ENCODE data around the gene HERC6.

The HERC6 gene

DNA sequence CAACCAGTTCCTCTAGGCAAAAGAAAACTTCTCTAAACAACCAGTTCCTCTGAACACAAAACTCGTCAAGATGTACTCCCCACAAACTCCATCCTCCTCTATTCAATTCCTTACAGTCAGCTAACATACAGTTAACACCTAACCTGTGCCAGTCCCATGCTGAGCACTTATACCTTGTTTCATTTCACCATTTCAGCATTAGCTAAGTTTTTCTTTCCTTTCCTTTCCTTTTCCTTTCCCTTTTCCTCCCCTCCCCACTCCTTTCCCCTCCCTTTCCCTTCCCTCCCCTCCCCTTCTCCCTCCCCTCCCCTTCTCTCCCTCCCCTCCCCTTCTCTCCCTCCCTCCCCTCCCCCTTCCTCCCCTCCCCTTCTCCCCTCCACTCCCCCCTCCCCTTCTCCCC, 13.1 kb downstream of the HERC6 start:
- Histone ChIP-seq H3K36me3 (ENCODE audit: insufficient read depth, low read length) (no peaks in the 10 kb centered on the region), H3K9ac (ENCODE audit: low read depth, low read length) (no peak overlapping the region), H3K9me3 (ENCODE audit: insufficient read depth, low read depth, low read length) (0 out of 2 replicates have a peak, but pooled peaks cover 2% of the 10 kb centered on the region), H3K27ac (ENCODE audit: low read depth, low read length) (no peak overlapping the region), H3K4me1 (ENCODE audit: insufficient read depth, low read length) (no peaks in the 10 kb centered on the region), H3K27me3 (ENCODE audit: insufficient read depth, low read length) (no peaks in the 10 kb centered on the region), H3K4me3 (ENCODE audit: low read length) (no peak overlapping the region)
- WGBS: 87% methylated on average over 1 of the region's 1 CpG

DNA sequence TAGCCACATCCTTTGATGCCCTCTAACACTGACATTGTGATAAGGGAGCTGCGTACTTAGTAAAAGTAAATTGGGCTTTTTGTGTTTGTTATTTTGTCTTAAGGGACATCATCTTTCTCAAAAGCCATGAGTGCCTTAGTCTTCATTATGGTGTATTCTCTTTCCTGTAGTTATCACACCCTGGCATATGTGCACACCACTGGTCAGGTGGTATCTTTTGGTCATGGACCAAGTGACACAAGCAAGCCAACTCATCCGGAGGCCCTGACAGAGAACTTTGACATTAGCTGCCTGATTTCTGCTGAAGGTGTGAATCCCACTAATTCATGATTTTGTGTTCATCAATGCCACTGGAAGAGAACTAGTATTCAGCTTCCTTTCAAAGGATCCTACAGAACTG, 18.0 kb downstream of the HERC6 start:
- H3K9me3 ChIP-seq (ENCODE audit: insufficient read depth, low read depth, low read length): 0 out of 2 replicates have a peak, but pooled peaks cover 2% of the 10 kb centered on the region
- H3K4me3 ChIP-seq (ENCODE audit: low read length): no peak overlapping the region
- WGBS: 94% methylated on average over 2 of the region's 2 CpGs
- H3K4me1 ChIP-seq (ENCODE audit: insufficient read depth, low read length): no peaks in the 10 kb centered on the region
- no peak overlapping the region for H3K9ac ChIP-seq (ENCODE audit: low read depth, low read length)
- no peaks in the 10 kb centered on the region for H3K27me3 ChIP-seq (ENCODE audit: insufficient read depth, low read length)
- no peaks in the 10 kb centered on the region for H3K36me3 ChIP-seq (ENCODE audit: insufficient read depth, low read length)
- no peak overlapping the region for H3K27ac ChIP-seq (ENCODE audit: low read depth, low read length)

GRCh38 chr4:88398381-88398780, 19.7 kb downstream of the HERC6 start:
- Histone ChIP-seq H3K27ac (ENCODE audit: low read depth, low read length) (no peak overlapping the region), H3K36me3 (ENCODE audit: insufficient read depth, low read length) (no peaks in the 10 kb centered on the region), H3K4me1 (ENCODE audit: insufficient read depth, low read length) (no peaks in the 10 kb centered on the region), H3K27me3 (ENCODE audit: insufficient read depth, low read length) (no peaks in the 10 kb centered on the region), H3K4me3 (ENCODE audit: low read length) (no peak overlapping the region), H3K9me3 (ENCODE audit: insufficient read depth, low read depth, low read length) (0 out of 2 replicates have a peak, but pooled peaks cover 2% of the 10 kb centered on the region), H3K9ac (ENCODE audit: low read depth, low read length) (no peak overlapping the region)
- WGBS: 100% methylated on average over 1 of the region's 2 CpGs

- no CpG with 5 or more reads among the region's 2 CpGs for WGBS
- no peak overlapping the region for H3K9ac ChIP-seq (ENCODE audit: low read depth, low read length)
- H3K27ac ChIP-seq (ENCODE audit: low read depth, low read length): no peak overlapping the region
- no peak overlapping the region for H3K4me3 ChIP-seq (ENCODE audit: low read length)
- H3K4me1 ChIP-seq (ENCODE audit: insufficient read depth, low read length): no peaks in the 10 kb centered on the region
- no peaks in the 10 kb centered on the region for H3K9me3 ChIP-seq (ENCODE audit: insufficient read depth, low read depth, low read length)
- no peaks in the 10 kb centered on the region for H3K36me3 ChIP-seq (ENCODE audit: insufficient read depth, low read length)
- H3K27me3 ChIP-seq (ENCODE audit: insufficient read depth, low read length): no peaks in the 10 kb centered on the region
Observed at GRCh38 chr4:88409206-88409605, 30.6 kb downstream of the HERC6 start.

DNA sequence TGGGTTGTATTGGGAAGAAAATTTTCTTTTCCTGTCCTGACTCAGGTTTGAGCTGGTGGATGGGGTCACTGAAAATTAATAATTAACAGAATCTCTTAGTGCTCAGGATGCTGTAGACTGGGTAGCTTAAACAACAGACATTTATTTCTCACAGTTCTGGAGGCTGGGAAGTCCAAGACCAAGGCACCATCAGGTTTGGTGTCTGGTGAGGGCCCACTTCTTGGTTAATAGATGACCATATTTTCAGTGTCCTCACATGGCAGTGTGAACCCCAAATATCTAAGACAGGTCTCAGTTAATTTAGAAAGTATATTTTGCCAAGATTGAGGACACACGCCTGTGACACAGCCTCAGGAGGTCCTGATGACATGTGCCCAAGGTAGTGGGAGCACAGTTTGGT, 31.1 kb downstream of the HERC6 start:
- Histone ChIP-seq H3K9me3 (ENCODE audit: insufficient read depth, low read depth, low read length) (no peaks in the 10 kb centered on the region), H3K4me1 (ENCODE audit: insufficient read depth, low read length) (no peaks in the 10 kb centered on the region), H3K4me3 (ENCODE audit: low read length) (no peak overlapping the region), H3K27ac (ENCODE audit: low read depth, low read length) (no peak overlapping the region), H3K9ac (ENCODE audit: low read depth, low read length) (no peak overlapping the region), H3K36me3 (ENCODE audit: insufficient read depth, low read length) (no peaks in the 10 kb centered on the region), H3K27me3 (ENCODE audit: insufficient read depth, low read length) (no peaks in the 10 kb centered on the region)
- 100% methylated on average over 1 of the region's 1 CpG for WGBS

- Histone ChIP-seq H3K9ac (ENCODE audit: low read depth, low read length) (no peak overlapping the region), H3K4me3 (ENCODE audit: low read length) (no peak overlapping the region), H3K27ac (ENCODE audit: low read depth, low read length) (no peak overlapping the region), H3K27me3 (ENCODE audit: insufficient read depth, low read length) (no peaks in the 10 kb centered on the region), H3K4me1 (ENCODE audit: insufficient read depth, low read length) (no peaks in the 10 kb centered on the region), H3K9me3 (ENCODE audit: insufficient read depth, low read depth, low read length) (no peaks in the 10 kb centered on the region), H3K36me3 (ENCODE audit: insufficient read depth, low read length) (no peaks in the 10 kb centered on the region)
- WGBS: 98% methylated on average over 3 of the region's 3 CpGs
Observed at GRCh38 chr4:88411491-88412096, 32.9 kb downstream of the HERC6 start.

DNA sequence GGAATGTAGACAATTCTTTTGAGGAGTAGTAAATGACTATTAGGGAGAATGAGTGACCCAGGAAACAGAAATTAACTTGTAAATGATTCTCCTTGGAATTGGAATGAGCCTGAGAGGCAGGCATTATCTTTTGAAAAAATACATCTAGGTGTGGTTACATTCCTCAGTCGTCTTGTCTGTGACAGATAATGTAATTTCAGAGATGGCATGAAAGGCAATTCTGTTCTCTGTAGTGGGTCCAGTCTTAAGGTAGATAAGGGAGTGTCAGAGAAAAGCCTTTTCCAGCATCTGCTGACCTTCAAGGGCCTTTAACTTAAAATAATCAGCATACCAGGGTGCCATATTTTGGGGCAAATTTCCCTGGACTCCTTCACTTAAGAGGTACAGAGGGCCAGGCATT, 35.1 kb downstream of the HERC6 start:
- Histone ChIP-seq H3K4me3 (ENCODE audit: low read length) (no peak overlapping the region), H3K36me3 (ENCODE audit: insufficient read depth, low read length) (no peaks in the 10 kb centered on the region), H3K27ac (ENCODE audit: low read depth, low read length) (no peak overlapping the region), H3K27me3 (ENCODE audit: insufficient read depth, low read length) (no peaks in the 10 kb centered on the region), H3K9me3 (ENCODE audit: insufficient read depth, low read depth, low read length) (no peaks in the 10 kb centered on the region), H3K4me1 (ENCODE audit: insufficient read depth, low read length) (no peaks in the 10 kb centered on the region), H3K9ac (ENCODE audit: low read depth, low read length) (no peak overlapping the region)
- 59% methylated on average over 1 of the region's 1 CpG for WGBS

DNA sequence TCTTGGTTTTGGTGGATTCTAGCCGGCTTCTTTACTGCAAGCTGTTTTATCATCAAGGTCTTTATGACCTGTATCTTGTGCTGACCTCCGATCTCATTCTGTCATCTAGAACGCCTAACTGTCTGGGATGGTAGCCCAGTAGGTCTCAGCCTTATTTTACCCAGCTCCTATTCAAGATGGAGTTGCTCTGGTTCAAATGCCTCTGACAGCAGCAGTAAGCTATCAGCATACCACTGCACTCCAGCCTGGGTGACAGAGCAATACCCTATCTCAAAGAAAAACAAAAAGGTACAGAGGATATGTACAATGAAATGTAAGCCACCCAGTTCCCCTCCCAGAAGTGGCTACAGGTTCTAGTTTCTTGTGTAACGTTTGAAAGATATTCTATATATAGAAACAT, 36.1 kb downstream of the HERC6 start:
- no peaks in the 10 kb centered on the region for H3K4me1 ChIP-seq (ENCODE audit: insufficient read depth, low read length)

DNA sequence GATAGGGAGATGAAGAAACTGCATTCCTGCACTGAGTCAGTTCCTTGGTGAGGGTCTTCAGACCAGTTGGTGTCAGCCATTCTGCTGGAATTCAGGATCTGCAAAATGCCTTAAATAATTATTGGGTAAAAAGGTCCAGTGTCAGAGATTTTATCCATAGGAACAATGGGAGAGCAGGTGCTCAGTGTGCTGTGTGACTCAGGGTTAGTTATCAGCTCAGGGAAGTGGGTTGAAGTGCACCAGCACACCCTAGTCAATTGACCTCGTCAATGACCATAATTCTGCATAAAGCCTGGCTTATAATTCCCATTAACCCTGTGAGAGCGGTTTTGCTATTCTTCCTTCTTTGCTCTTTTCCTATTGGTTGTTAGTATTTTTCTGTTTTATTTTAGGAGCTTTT, 37.3 kb downstream of the HERC6 start:
- no peaks in the 10 kb centered on the region for H3K27me3 ChIP-seq (ENCODE audit: insufficient read depth, low read length)
- H3K4me3 ChIP-seq (ENCODE audit: low read length): no peak overlapping the region
- no peaks in the 10 kb centered on the region for H3K4me1 ChIP-seq (ENCODE audit: insufficient read depth, low read length)
- H3K9me3 ChIP-seq (ENCODE audit: insufficient read depth, low read depth, low read length): no peaks in the 10 kb centered on the region
- H3K36me3 ChIP-seq (ENCODE audit: insufficient read depth, low read length): no peaks in the 10 kb centered on the region
- H3K27ac ChIP-seq (ENCODE audit: low read depth, low read length): no peak overlapping the region
- no peak overlapping the region for H3K9ac ChIP-seq (ENCODE audit: low read depth, low read length)
- 93% methylated on average over 1 of the region's 2 CpGs for WGBS

More for the DNA sequence above, 36.1 kb downstream of the HERC6 start:
- 94% methylated on average over 3 of the region's 4 CpGs for WGBS
- Histone ChIP-seq H3K9ac (ENCODE audit: low read depth, low read length) (no peak overlapping the region), H3K27me3 (ENCODE audit: insufficient read depth, low read length) (no peaks in the 10 kb centered on the region), H3K27ac (ENCODE audit: low read depth, low read length) (no peak overlapping the region), H3K36me3 (ENCODE audit: insufficient read depth, low read length) (no peaks in the 10 kb centered on the region), H3K9me3 (ENCODE audit: insufficient read depth, low read depth, low read length) (no peaks in the 10 kb centered on the region), H3K4me3 (ENCODE audit: low read length) (no peak overlapping the region)

GRCh38 chr4:88418411-88418810, 39.8 kb downstream of the HERC6 start:
- Histone ChIP-seq H3K4me1 (ENCODE audit: insufficient read depth, low read length) (no peaks in the 10 kb centered on the region), H3K27me3 (ENCODE audit: insufficient read depth, low read length) (no peaks in the 10 kb centered on the region), H3K9me3 (ENCODE audit: insufficient read depth, low read depth, low read length) (no peaks in the 10 kb centered on the region), H3K4me3 (ENCODE audit: low read length) (no peak overlapping the region), H3K9ac (ENCODE audit: low read depth, low read length) (no peak overlapping the region), H3K27ac (ENCODE audit: low read depth, low read length) (no peak overlapping the region), H3K36me3 (ENCODE audit: insufficient read depth, low read length) (no peaks in the 10 kb centered on the region)
- WGBS: 95% methylated on average over 3 of the region's 3 CpGs

GRCh38 chr4:88419874-88420273, 41.2 kb downstream of the HERC6 start:
- no peak overlapping the region for H3K4me3 ChIP-seq (ENCODE audit: low read length)
- H3K4me1 ChIP-seq (ENCODE audit: insufficient read depth, low read length): no peaks in the 10 kb centered on the region
- H3K27me3 ChIP-seq (ENCODE audit: insufficient read depth, low read length): no peaks in the 10 kb centered on the region
- H3K27ac ChIP-seq (ENCODE audit: low read depth, low read length): no peak overlapping the region
- H3K9me3 ChIP-seq (ENCODE audit: insufficient read depth, low read depth, low read length): no peaks in the 10 kb centered on the region
- H3K36me3 ChIP-seq (ENCODE audit: insufficient read depth, low read length): no peaks in the 10 kb centered on the region
- WGBS: 79% methylated on average over 4 of the region's 5 CpGs
- no peak overlapping the region for H3K9ac ChIP-seq (ENCODE audit: low read depth, low read length)

- Histone ChIP-seq H3K9ac (ENCODE audit: low read depth, low read length) (no peak overlapping the region), H3K4me1 (ENCODE audit: insufficient read depth, low read length) (no peaks in the 10 kb centered on the region), H3K27me3 (ENCODE audit: insufficient read depth, low read length) (no peaks in the 10 kb centered on the region), H3K27ac (ENCODE audit: low read depth, low read length) (no peak overlapping the region), H3K9me3 (ENCODE audit: insufficient read depth, low read depth, low read length) (no peaks in the 10 kb centered on the region), H3K36me3 (ENCODE audit: insufficient read depth, low read length) (no peaks in the 10 kb centered on the region), H3K4me3 (ENCODE audit: low read length) (no peak overlapping the region)
- 100% methylated on average over 1 of the region's 1 CpG for WGBS
Observed at GRCh38 chr4:88420844-88421243, 42.2 kb downstream of the HERC6 start.
